NCI-H1417 treated with DMSO at 0.1 percent for 48 hours (cell line): ENCODE results near the gene KCNE1.

Experiments
- DNase-seq: peaks from one replicate; lab custom pipeline; 2025; lab: John Stamatoyannopoulos, UW

KCNE1 gene

DNA sequence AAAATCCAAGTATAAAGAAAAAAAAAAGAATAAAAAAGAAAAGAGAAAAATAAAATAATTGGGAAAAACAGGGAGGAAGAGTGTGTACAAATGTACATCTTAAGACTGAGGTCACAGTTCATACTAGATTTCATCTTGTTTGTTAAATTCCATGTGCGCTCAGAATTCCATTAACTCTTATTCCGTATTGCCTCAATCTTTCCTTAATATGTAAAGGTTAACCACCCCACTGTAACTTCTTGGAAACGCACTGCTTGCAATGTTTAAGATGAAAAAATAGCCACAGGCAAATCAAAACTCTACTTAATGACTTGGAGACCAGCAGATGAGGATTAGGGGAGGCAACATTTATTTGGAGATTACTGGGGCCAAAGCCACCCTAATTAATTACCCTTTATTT lies 23.9 kb upstream of the KCNE1 start:
- DNase-seq, result no peak

GRCh38 chr21:34534522-34534921 lies 22.5 kb upstream of the KCNE1 start:
- DNase-seq, result no peak

GRCh38 chr21:34533938-34534337 lies 21.9 kb upstream of the KCNE1 start:
- DNase-seq, result no peak

- no peak for DNase-seq
Observed at GRCh38 chr21:34531399-34531798, 19.4 kb upstream of the KCNE1 start.

DNA sequence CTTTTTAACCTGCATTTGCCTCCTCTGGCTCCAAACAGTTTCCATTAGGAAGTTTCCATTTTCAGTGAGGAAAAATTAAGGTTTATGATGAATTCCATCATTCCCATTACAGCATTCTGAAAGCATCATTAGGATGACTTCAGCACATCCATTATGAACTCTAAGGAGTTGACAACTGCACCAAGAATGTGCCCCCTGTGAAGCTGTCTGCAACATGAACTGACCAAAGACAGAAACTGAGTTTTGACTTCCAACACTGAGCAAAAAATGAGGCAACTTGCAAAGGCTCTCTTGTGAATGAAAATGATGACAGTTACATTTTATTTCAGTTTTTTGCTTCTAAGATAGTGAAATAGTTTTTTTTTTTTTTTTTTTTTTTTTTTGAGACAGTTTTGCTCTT lies 18.3 kb upstream of the KCNE1 start:
- DNase-seq, result no peak

GRCh38 chr21:34528131-34528561 lies 16.1 kb upstream of the KCNE1 start:
- DNase-seq, result no peak

DNA sequence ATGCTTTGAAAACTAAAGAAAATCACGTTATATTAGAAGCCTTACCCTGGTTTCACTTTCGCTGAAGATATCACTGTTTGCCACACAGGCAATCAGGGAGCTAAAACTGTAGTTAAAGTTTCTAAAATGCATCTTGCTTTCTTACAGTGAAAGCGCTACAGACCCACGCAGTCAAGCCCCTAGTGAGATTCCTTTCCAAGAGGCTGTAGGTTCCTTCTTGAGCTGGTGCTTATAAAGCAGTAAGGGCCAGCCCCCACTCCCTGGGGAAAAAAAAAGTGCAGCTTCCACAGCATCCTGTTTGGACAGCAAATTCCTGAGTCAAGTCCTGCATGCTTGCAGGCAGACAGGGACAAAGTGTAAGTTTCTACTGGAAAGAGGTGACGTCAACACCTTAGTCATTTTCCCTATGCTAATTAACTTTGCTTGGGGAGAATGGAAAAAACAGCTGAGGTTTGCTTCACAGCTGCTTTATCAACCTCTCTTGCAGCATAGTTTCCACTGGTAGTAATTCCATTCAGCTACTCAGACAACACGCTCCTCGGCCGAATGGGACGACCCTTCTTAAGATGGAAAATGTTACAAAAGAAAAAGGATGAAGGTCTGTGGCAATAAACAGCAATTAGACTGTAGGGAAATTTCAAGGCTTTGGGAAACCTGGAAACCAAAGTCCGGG lies 14.7 kb upstream of the KCNE1 start:
- DNase-seq, result no peak

DNA sequence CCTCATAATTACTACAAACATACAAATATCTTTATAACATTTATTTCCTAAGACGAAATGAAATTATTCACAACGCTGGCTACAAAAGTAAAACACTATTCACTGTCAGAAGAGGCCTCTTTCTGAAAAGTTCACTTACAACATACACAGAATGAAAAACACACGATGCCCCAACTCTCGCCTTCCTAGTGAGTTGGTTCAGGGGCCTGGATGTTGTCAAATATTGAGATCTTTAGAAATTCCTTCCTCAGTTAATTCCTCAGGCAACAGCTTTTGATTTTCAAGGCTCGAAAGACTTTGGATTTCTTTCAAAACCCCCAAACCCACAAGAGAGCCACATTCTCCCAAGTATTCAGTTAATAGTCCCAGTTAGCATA lies 14.2 kb upstream of the KCNE1 start:
- DNase-seq, result no peak

- DNase-seq, result no peak
Observed at GRCh38 chr21:34524646-34525601, 12.9 kb upstream of the KCNE1 start.

DNA sequence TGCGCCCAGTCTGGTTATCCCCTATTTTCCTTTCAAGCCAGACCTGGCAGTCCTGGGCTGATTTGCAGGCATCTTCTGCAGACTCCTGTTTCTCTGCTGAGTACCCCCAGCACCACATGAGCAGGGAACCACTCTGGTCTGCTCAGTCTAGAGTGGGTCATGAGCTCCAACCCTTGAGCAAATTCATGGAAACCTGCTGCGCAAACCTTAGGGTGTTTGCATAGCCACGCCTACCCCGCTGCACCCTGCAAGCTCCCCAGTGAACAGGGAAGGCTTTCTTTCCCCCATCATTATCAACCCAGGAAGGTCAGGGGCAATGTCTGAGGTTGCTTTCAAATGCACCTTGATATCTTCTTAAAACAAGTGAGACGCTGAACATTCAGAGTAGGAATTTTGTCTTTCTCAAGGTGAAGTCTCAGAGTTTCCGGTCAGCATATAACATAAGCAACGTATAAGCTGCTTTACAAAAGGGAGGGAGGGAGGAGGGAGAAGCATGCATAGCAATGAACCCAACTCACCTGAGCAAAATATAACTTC lies 11.1 kb upstream of the KCNE1 start:
- DNase-seq, result no peak

DNA sequence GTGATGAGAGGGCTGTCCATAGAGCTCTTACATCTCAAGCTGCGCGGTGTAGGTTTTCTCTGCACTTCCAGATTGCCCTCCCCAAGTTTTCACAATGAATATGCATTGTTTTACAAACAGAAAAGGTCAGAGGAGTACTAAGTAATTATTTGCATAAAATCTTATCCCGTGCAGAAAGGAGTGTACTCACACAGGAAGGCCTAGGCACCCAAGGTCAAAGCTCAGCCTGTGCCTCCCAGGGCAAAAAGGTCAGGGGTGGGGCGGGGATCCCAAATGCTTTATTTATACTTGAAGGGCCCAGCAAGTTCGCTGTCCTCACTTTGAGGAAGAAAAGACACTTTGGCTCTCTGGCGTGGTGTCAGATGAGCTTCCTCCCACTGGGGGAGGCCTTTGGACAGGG lies 10.3 kb upstream of the KCNE1 start:
- no peak for DNase-seq

GRCh38 chr21:34521561-34521960 lies 9.6 kb upstream of the KCNE1 start:
- DNase-seq, result no peak

DNA sequence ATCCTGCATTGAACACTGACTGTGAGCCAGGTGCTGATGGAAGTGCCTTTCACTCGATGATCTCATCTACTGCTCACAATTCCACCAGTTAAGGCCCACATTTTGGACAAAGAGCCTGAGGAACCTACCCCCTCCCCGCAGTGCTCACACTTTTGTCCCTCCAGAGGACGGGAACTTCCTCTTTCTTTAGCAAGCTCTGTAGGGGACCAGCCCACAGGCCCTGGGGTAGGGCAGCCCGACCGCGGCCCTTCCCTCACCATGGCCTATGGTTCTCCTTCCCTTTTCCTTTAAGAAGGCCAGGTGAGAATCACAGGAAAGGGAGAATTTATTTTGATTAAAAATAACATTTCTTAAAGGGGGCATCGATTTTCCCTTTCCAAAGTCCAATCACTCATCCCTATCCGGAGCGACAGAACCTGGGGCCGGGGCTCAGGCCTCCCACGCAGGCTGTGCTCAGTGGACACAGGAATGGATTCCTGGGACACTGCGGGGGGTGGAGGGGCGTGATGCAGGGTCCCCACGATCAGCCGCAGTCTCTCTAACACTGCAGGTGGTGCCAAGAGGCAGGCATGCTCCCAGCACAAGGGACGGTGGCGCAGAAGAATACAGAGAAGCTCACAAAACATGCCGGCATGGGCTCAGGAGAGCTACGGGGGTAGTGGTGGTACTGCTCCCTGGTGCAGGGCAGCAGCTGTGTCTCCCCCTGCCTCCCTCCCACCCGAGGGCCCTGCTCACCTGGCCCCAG lies 8.9 kb upstream of the KCNE1 start:
- no peak for DNase-seq

GRCh38 chr21:34520281-34520680 lies 8.3 kb upstream of the KCNE1 start:
- DNase-seq, result no peak

GRCh38 chr21:34519694-34520093 lies 7.7 kb upstream of the KCNE1 start:
- no peak for DNase-seq

DNA sequence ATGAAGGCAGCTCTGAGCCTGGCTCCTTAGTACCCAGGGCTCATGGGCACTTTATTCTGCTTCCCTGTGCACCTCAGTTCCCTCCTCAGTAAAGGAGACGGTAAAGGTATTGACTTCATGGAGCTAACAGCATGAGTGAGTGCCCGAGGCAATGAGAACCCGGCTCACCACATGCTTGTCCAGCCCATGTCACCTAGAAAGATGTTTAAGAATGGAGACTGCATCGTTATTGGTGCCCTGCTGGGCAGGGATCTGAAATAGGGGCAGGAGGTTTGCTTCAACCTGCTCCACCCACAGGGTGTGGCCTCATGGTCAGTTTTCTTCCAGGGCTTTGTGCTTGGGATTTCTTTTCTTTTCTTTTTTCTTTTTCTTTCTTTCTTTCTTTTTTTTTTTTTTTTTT lies 7.0 kb upstream of the KCNE1 start:
- no peak for DNase-seq

- DNase-seq, result no peak
Observed at GRCh38 chr21:34518301-34518700, 6.3 kb upstream of the KCNE1 start.

DNA sequence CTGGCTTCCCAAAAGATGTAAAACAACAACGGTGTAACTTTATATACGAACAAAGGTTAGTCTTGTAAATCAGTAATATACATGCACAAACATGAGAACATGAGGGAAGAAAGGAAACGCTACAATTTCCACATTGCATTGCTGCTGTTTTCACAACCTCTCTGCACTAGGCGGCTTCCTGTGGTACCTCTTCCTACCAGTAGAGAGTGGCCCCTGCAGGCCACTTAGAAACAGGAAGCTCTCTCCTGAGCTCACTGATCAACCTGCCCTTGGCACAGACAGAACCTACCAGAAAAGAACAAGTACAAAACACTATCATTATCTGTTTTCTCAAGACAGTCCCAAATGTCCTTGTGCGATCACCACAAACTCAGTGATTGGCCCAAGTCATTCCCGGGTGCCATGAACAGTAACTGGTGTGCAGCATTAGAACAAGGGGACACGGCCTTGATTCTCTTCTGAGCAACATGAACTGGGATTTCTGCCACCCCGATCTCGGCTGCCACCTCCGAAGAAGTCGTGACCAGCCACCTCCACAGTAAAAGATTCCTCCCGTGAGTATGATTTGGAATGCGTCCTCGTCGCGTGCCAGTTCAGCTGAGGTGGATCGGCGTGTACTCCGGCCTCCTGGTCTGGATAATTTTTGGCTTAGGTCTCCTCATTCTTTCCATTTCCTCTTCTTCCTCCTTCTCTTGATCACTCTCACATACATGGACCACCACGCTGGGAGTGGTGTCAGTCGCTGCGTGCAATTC lies 5.7 kb upstream of the KCNE1 start:
- no peak for DNase-seq

DNA sequence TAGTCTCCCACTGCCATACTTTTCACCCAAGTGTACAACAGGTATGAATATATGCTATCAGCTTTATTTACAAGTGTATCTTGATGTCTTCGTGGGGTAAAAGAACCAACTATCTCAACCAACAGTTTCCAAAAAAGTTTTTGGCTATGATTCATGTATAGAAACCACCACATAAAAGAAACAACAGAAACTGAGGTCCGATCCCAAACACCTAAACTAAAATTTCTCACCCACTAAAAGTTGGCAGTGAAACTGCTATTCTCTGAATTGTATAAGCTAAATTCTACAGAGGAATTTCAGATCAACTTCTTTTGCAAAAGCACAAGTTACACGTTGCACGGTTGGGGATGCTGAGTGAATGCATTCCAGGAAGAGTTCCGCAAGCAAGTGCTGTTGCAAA lies 5.0 kb upstream of the KCNE1 start:
- DNase-seq, result no peak

DNA sequence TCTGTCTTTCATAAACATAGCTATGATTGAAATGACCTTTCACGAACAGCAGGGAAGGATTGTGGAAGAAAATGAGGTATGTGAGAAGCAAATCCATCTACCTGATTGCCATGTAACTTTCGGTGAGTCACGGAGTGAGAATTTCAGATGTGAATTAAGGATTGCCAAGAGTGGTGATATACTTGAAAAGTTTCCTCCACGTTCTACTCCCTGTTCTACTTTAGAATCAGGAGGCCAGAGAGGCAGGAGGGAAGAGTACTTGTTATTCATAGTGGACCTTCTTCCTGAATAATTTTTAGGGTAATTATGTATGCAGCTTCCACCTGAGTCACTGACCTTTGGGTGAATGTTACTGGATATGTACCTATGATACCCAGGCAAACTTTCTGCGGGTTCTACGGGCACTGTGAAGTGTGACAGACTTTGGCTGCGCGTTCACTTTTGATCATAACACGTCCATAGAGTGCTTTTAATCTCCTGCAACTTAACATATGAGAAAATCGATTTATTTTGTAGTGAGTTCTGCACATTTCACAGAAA lies 2.6 kb upstream of the KCNE1 start:
- DNase-seq, result no peak

- no peak for DNase-seq
Observed at GRCh38 chr21:34513129-34513675, 1.2 kb upstream of the KCNE1 start.
